DOHH2 (cell line): ENCODE data around the gene RERG.

ENCODE experiments used
- CTCF ChIP-seq: fragments of 200-600 bp; sonication (generic); IDR thresholded peaks from one replicate; pipeline ENCODE4 v1.5.1; 2014; ENCODE audit warnings: antibody characterized with exemption, mild to moderate bottlenecking, low read depth, low read length; ENCODE audit not compliant: poor library complexity, severe bottlenecking
- EZH2phosphoT487 ChIP-seq: fragments of 200-600 bp; sonication (generic); IDR thresholded peaks from 2 replicates; pipeline ENCODE4 v1.6.1; 2017; ENCODE audit warnings: borderline replicate concordance, mild to moderate bottlenecking, antibody characterized with exemption, low read length, moderate library complexity, mixed read lengths

- TF ChIP-seq CTCF: no peak
- TF ChIP-seq EZH2phosphoT487: no peak
These were observed 19.7 kb upstream of the RERG start for GRCh38 chr12:15240898-15241297.
